Neural cell (in vitro differentiated cells): ENCODE data around the gene CNTN6.

Source experiments
- MXI1 ChIP-seq: fragments of 450-650 bp; conservative IDR thresholded peaks from 2 replicates; pipeline ENCODE4 v1.6.1; 2014; ENCODE audit warnings: antibody characterized with exemption, mild to moderate bottlenecking; ENCODE audit not compliant: poor library complexity, severe bottlenecking
- TF ChIP-seq, protein P1 (sequence below): fragments of 450-650 bp; IDR thresholded peaks from 2 replicates; pipeline ENCODE4 v1.5.1; 2014; ENCODE audit warnings: antibody characterized with exemption, mild to moderate bottlenecking, moderate library complexity; ENCODE audit not compliant: poor library complexity, severe bottlenecking

DNA sequence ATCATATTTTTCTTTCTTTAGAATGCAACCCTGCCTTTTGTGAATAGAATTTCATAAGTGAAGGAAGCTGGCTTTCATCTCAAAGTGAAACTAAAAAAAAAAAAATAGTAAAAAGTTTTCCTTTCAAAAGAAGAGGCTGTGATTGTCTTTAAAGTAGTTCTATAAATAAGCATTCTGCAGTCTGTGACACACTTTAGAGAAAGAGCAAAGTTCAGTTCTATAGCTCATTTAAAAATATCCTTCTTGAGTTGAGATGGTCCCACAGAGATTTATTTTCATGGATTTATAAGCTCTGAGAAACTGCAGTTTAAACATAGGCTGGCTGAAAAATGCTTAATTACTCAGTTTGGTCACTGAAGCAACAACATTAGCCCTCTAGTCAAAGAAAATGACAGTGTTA, 36.1 kb upstream of the CNTN6 start:
- TF ChIP-seq, protein P1, sequence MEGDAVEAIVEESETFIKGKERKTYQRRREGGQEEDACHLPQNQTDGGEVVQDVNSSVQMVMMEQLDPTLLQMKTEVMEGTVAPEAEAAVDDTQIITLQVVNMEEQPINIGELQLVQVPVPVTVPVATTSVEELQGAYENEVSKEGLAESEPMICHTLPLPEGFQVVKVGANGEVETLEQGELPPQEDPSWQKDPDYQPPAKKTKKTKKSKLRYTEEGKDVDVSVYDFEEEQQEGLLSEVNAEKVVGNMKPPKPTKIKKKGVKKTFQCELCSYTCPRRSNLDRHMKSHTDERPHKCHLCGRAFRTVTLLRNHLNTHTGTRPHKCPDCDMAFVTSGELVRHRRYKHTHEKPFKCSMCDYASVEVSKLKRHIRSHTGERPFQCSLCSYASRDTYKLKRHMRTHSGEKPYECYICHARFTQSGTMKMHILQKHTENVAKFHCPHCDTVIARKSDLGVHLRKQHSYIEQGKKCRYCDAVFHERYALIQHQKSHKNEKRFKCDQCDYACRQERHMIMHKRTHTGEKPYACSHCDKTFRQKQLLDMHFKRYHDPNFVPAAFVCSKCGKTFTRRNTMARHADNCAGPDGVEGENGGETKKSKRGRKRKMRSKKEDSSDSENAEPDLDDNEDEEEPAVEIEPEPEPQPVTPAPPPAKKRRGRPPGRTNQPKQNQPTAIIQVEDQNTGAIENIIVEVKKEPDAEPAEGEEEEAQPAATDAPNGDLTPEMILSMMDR: no peak
- TF ChIP-seq MXI1: no peak
